Right renal cortex interstitium (tissue), 3 donors: ENCODE data around the gene AKIRIN2. TPM values are rescaled to one million over a fixed set of nuclear protein-coding genes. Genes with fewer than 3 reads are reported as not detected.

Experiments
- DNase-seq, 3 donors: peaks; one replicate each; pipeline ENCODE4 v3.0.0-alpha.2; 2013; ENCODE audit warnings: low read depth in 3 of 3, low spot score in 2 of 3
- polyA plus RNA-seq, 3 donors: library from polyadenylated mRNA; unstranded; fragments of 120-200 nt; gene quantifications; one replicate each; pipeline ENCODE4 v1.2.1, GENCODE V29; 2013; ENCODE audit not compliant: insufficient read length in 3 of 3

AKIRIN2 gene
- polyA plus RNA-seq, 3 donors, result 67.7 to 69.8 (median 69.6) TPM

- DNase-seq, result no peak
Observed at GRCh38 chr6:87660226-87660911, 41.7 kb downstream of the AKIRIN2 start.

GRCh38 chr6:87658516-87658915 lies 43.5 kb downstream of the AKIRIN2 start:
- no peak for DNase-seq

GRCh38 chr6:87656857-87657256 lies 45.2 kb downstream of the AKIRIN2 start:
- DNase-seq, result no peak

- no peak for DNase-seq
Observed at GRCh38 chr6:87655824-87656223, 46.2 kb downstream of the AKIRIN2 start.

- DNase-seq, result no peak
Observed at GRCh38 chr6:87654875-87655454, 47.1 kb downstream of the AKIRIN2 start.

- no peak for DNase-seq
Observed at GRCh38 chr6:87654122-87654521, 47.9 kb downstream of the AKIRIN2 start.

GRCh38 chr6:87653074-87653962 lies 48.7 kb downstream of the AKIRIN2 start:
- DNase-seq, result no peak

GRCh38 chr6:87645080-87645479 lies 57.0 kb downstream of the AKIRIN2 start:
- DNase-seq, result no peak

GRCh38 chr6:87641065-87641692 lies 60.9 kb downstream of the AKIRIN2 start:
- no peak for DNase-seq

- no peak for DNase-seq
Observed at GRCh38 chr6:87639373-87639772, 62.7 kb downstream of the AKIRIN2 start.

GRCh38 chr6:87637106-87637505 lies 64.9 kb downstream of the AKIRIN2 start:
- no peak for DNase-seq

GRCh38 chr6:87636315-87636714 lies 65.7 kb downstream of the AKIRIN2 start:
- DNase-seq, result no peak

GRCh38 chr6:87633851-87634250 lies 68.2 kb downstream of the AKIRIN2 start:
- DNase-seq, result no peak

- DNase-seq, result no peak
Observed at GRCh38 chr6:87630746-87631145, 71.3 kb downstream of the AKIRIN2 start.

GRCh38 chr6:87628881-87629280 lies 73.2 kb downstream of the AKIRIN2 start:
- DNase-seq, result no peak

- DNase-seq, result no peak
Observed at GRCh38 chr6:87628424-87628823, 73.6 kb downstream of the AKIRIN2 start.

Other genes starting within 250 kb of the AKIRIN2 start
- gene SLC35A1, start 229.3 kb downstream of the AKIRIN2 start, polyA plus RNA-seq, result 10 to 100 TPM; 44.8 to 51.3 (median 47.9) TPM
- 10 to 100 TPM; 54.4 to 60.1 (median 58.9) TPM for gene RARS2, start 112.2 kb downstream of the AKIRIN2 start, polyA plus RNA-seq
- 10 to 100 TPM; 41.0 to 46.0 (median 42.5) TPM for gene ORC3, start 112.1 kb downstream of the AKIRIN2 start, polyA plus RNA-seq